Gastroesophageal sphincter (tissue), 4 donors: ENCODE data around the gene PDIA5. TPM values are rescaled to one million over a fixed set of nuclear protein-coding genes. Genes with fewer than 3 reads are reported as not detected.
"Not testable (repeated sequence)": the region's sequence is repeated elsewhere in the genome, so short reads cannot be mapped to it uniquely, and the experiment has no call there.

Source experiments
- ATAC-seq: fragments of 150-250 bp; one replicate; pipeline ENCODE4 v1.9.1; 2016; ENCODE audit warnings: mild to moderate bottlenecking, moderate library complexity
- H3K27ac ChIP-seq, 4 donors: fragments of 200-600 bp; sonication (generic) in 3 of 4; 1 replicate in 3 of 4; 2 replicates in 1 of 4; pipeline ENCODE4 v1.5.1; 2016 to 2019
- H3K27me3 ChIP-seq: fragments of 200-600 bp; sonication (generic); one replicate; pipeline ENCODE4 v1.5.1; 2019
- H3K36me3 ChIP-seq, 2 donors: fragments of 200-600 bp; sonication (generic); one replicate each; pipeline ENCODE4 v1.5.1; 2019; ENCODE audit warnings: control low read depth in 1 of 2
- H3K4me1 ChIP-seq, 3 donors: fragments of 200-600 bp; sonication (generic); 1 replicate in 2 of 3; 2 replicates in 1 of 3; pipeline ENCODE4 v1.5.1; 2016 to 2019; ENCODE audit warnings: control low read depth in 2 of 3
- H3K4me3 ChIP-seq, 2 donors: fragments of 200-600 bp; sonication (generic); one replicate each; pipeline ENCODE4 v1.5.1; 2019; ENCODE audit warnings: mild to moderate bottlenecking in 1 of 2, moderate library complexity in 1 of 2
- H3K9me3 ChIP-seq, 3 donors: fragments of 200-600 bp; sonication (generic); one replicate each; pipeline ENCODE4 v1.5.1; 2017 to 2019; ENCODE audit warnings: control low read depth in 2 of 3
- EP300 ChIP-seq: sonication (generic); formaldehyde crosslinking; IDR thresholded peaks from one replicate; pipeline ENCODE4 v1.6.1; 2017; ENCODE audit warnings: antibody characterized with exemption, mild to moderate bottlenecking
- POLR2A ChIP-seq, 2 donors: fragments of 450-650 bp; IDR thresholded peaks; one replicate each; pipeline ENCODE4 v1.6.1; 2017; ENCODE audit warnings: antibody characterized with exemption in 2 of 2, mild to moderate bottlenecking in 2 of 2, moderate library complexity in 1 of 2
- POLR2AphosphoS5 ChIP-seq: sonication (generic); formaldehyde crosslinking; IDR thresholded peaks from one replicate; pipeline ENCODE4 v1.6.1; 2017; ENCODE audit warnings: antibody characterized with exemption
- WGBS, 2 donors: methylation state at CpG; one replicate each; pipeline ENCODE4 v1.1.5; 2018; ENCODE audit warnings: low coverage in 1 of 2; 5-methylcytosine and 5-hydroxymethylcytosine counted together
- total RNA-seq, 4 donors: library from RNA; depleted of rRNA; stranded (reverse); fragments of >200 nt; gene quantifications; one replicate each; pipeline ENCODE4 v1.1.0, GENCODE V29; 2016
- TF ChIP-seq, protein P1 (sequence below), 4 experiments: fragments of 200-600 bp in 2 of 4; fragments of 450-650 bp in 2 of 4; sonication (generic) in 1 of 4; IDR thresholded peaks; one replicate each; pipeline ENCODE4 v1.5.1; 2017 to 2019; ENCODE audit warnings: antibody characterized with exemption in 4 of 4, mild to moderate bottlenecking in 2 of 4, moderate library complexity in 2 of 4

Gene PDIA5
- total RNA-seq, 4 donors from 2014 or later: 9.0 to 19.8 (median 16.9) TPM

DNA sequence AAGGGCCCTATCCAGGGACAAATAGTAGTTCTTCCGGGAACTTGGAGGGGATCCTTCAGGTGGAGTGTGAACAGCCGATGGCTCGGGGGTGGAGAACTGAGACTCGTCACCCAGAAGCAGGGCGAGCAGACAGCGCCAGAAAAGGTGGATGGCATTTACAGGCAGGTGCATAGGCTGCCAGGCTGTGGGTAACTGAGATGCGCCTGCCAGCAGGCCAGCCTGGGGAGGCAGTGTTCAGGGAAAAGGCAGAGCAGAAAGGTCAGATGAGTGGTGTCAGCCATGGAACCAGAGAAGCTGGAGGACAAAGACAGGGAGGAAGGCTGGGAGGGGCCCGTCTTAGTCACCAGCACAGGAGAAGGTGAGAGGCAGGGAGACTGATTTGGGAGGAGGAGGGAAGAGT, 81.9 kb downstream of the PDIA5 start:
- H3K27ac ChIP-seq: no peak overlapping the region
- no peaks in the 10 kb centered on the region for H3K4me1 ChIP-seq
- 96% methylated on average over 5 of the region's 8 CpGs; no CpG with 5 or more reads in 1 of the 2 donors for WGBS, 2 donors
- TF ChIP-seq POLR2A (IDR thresholded peaks at IDR 0.05) (no peak), POLR2AphosphoS5 (no peak), EP300 (no peak)
- TF ChIP-seq, protein P1, sequence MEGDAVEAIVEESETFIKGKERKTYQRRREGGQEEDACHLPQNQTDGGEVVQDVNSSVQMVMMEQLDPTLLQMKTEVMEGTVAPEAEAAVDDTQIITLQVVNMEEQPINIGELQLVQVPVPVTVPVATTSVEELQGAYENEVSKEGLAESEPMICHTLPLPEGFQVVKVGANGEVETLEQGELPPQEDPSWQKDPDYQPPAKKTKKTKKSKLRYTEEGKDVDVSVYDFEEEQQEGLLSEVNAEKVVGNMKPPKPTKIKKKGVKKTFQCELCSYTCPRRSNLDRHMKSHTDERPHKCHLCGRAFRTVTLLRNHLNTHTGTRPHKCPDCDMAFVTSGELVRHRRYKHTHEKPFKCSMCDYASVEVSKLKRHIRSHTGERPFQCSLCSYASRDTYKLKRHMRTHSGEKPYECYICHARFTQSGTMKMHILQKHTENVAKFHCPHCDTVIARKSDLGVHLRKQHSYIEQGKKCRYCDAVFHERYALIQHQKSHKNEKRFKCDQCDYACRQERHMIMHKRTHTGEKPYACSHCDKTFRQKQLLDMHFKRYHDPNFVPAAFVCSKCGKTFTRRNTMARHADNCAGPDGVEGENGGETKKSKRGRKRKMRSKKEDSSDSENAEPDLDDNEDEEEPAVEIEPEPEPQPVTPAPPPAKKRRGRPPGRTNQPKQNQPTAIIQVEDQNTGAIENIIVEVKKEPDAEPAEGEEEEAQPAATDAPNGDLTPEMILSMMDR (IDR thresholded peaks at IDR 0.05): no peak
- no peaks in the 10 kb centered on the region for H3K27me3 ChIP-seq
- H3K36me3 ChIP-seq: peaks cover 0 to 96% of the 10 kb centered on the region in 2 donors
- H3K4me3 ChIP-seq: no peak overlapping the region
- ATAC-seq: no peak
- H3K9me3 ChIP-seq: no peaks in the 10 kb centered on the region

DNA sequence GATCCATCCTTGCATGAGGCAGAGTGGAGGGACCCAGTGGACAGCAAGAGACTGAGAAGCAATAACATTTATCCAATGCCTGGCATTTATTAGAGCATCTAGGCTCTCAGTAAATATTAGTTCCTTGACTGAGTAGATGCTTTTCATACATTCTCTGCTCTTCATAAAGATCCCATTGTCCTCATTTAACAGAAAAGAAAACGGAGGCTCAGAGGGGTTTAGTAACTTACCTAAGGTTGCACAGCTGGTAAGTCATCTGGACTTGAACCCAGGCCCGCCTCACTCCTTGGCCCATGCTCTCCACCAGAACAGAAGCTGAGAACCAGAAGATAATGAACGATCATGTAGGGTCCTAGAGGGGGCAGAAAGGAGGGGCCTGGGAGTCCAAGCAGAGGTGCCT, 82.7 kb downstream of the PDIA5 start:
- Histone ChIP-seq H3K36me3 (peaks cover 0 to 96% of the 10 kb centered on the region in 2 donors), H3K4me1 (no peaks in the 10 kb centered on the region), H3K27ac (no peak overlapping the region), H3K4me3 (no peak overlapping the region), H3K27me3 (no peaks in the 10 kb centered on the region), H3K9me3 (no peaks in the 10 kb centered on the region)
- TF ChIP-seq POLR2A (IDR thresholded peaks at IDR 0.05): no peak
- no peak for TF ChIP-seq EP300
- TF ChIP-seq POLR2AphosphoS5: no peak
- TF ChIP-seq, protein P1 (IDR thresholded peaks at IDR 0.05): no peak
- no peak for ATAC-seq
- WGBS, 2 donors: 92 to 96% methylated on average over 3 of the region's 3 CpGs

DNA sequence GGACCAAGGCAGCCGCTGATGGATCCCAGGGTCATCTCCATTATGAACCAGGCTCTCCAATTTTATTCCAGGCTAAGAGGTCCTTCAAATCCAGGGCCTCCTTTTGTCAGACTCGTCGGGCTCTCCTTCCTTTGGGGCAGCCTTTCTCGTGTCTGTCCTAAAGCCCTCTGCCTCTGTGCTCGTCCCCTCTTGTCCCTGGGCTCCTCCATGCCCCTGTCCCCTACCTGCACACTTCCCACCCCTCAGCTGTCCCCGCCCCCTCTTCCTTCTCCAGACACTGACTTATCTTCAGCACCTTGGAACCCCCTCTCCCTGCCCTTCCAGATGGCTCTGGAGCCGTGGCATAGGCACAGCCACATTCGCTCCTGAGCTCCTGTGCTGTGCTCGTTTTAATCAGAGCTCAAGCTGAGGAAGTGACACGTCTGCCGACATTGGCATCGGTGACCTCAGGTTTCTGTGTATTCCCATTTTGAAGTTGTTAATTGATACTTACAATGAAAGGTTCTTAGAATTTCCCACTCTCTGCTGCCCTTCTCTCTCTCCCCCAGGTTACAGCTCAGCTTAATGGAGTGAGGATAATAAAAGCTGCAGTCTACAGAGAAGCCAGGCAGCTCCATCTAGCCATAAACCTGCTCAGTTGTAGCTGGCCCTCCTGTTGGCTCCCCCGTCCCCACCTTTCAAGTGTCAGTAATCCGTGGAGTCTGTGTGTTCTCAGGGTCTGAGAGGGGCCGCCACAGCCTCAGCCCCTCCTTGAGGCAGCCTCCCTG, 83.8 kb downstream of the PDIA5 start:
- WGBS, 2 donors: 87 to 93% methylated on average over 7 to 15 of the region's 15 CpGs
- Histone ChIP-seq H3K27me3 (no peaks in the 10 kb centered on the region), H3K9me3 (no peaks in the 10 kb centered on the region), H3K4me1 (no peaks in the 10 kb centered on the region), H3K36me3 (peaks cover 0 to 96% of the 10 kb centered on the region in 2 donors), H3K27ac (no peak overlapping the region), H3K4me3 (no peak overlapping the region)
- TF ChIP-seq EP300: no peak
- TF ChIP-seq POLR2A (IDR thresholded peaks at IDR 0.05): no peak
- TF ChIP-seq, protein P1 (IDR thresholded peaks at IDR 0.05): no peak
- no peak for TF ChIP-seq POLR2AphosphoS5
- ATAC-seq: no peak

DNA sequence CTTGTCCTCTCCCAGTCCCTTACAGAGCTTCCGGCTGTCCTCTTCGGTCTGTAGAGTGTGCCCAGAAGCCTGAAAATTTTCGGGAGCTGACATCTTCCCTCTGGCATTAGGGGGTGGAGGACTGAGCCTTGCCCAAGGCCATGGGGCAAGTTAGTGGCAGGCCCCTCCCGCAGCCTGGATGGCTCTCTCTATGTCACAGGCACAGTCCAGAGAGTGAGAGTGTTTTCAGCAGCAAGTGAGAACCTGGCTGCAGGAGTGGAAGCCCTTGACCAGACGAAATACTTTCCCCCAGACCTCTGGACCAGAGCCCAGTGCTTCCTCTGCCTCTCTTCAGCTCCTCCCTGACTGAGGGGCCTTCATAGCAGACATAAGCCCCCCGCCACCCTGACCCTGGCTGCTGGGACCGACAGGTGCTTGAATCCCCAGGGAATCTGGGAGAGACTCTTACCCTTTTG, 84.5 kb downstream of the PDIA5 start:
- H3K9me3 ChIP-seq: no peaks in the 10 kb centered on the region
- H3K4me1 ChIP-seq: no peaks in the 10 kb centered on the region
- TF ChIP-seq, protein P1 (IDR thresholded peaks at IDR 0.05): no peak
- no peak overlapping the region for H3K27ac ChIP-seq
- ATAC-seq: no peak
- H3K27me3 ChIP-seq: no peaks in the 10 kb centered on the region
- no peak overlapping the region for H3K4me3 ChIP-seq
- peaks cover 0 to 96% of the 10 kb centered on the region in 2 donors for H3K36me3 ChIP-seq
- 60 to 100% methylated on average over 1 to 3 of the region's 7 CpGs for WGBS, 2 donors

DNA sequence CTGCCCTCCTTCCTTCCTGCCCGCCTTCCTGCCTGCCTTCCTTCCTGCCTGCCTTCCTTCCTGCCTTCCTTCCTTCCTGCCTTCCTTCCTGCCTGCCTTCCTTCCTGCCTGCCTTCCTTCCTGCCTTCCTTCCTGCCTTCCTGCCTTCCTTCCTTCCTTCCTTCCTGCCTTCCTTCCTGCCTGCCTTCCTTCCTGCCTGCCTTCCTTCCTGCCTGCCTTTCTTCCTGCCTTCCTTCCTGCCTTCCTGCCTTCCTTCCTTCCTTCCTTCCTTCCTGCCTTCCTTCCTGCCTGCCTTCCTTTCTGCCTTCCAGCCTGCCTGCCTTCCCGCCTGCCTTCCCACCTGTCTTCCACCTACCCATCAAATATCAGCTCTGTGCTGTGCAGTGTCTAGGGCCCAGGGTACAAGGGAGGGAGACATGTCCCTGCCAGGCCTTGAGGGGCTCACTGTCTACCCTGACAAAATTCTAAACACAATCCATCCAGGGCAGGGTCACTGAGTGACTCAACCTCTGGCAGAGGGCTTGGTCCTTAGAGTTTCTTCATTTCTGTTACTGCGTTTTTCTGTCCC, 85.1 kb downstream of the PDIA5 start:
- not testable (repeated sequence) for H3K27me3 ChIP-seq, H3K27ac ChIP-seq, H3K4me1 ChIP-seq, H3K4me3 ChIP-seq, H3K9me3 ChIP-seq, ATAC-seq
- WGBS, 2 donors: 0 to 67% methylated on average over 1 to 3 of the region's 3 CpGs
- peaks cover 0 to 96% of the 10 kb centered on the region in 2 donors for H3K36me3 ChIP-seq
